Neural progenitor cell (in vitro differentiated cells): ENCODE results near the gene EBP.

Experiments used
- CTCF ChIP-seq: fragments of 200-600 bp; sonication (generic); IDR thresholded peaks from 2 replicates; pipeline ENCODE4 v1.5.1; 2017; ENCODE audit warnings: antibody characterized with exemption, mild to moderate bottlenecking
- EZH2 ChIP-seq: fragments of 200-600 bp; sonication (generic); IDR thresholded peaks from 2 replicates; pipeline ENCODE4 v1.6.1; 2017; ENCODE audit warnings: antibody characterized with exemption, mild to moderate bottlenecking, moderate library complexity

- TF ChIP-seq CTCF, result no peak
- TF ChIP-seq EZH2, result no peak
These were observed 54.0 kb downstream of the EBP start for GRCh38 chrX:48575642-48576041.
